ENCODE measurements around the gene MUCL1. TPM values are rescaled to one million over a fixed set of nuclear protein-coding genes. Genes with fewer than 3 reads are reported as not detected.

MUCL1 gene
- total and polyA plus RNA-seq, 2 donors (not counting 3 experiments of a cell fraction or from before 2014, with no cell fraction given), result not detected

GRCh38 chr12:54868690-54869089 lies 14.4 kb downstream of the MUCL1 start:
- Histone ChIP-seq H3K27me3 (ENCODE audit: control insufficient read depth in 2 of 2, insufficient read depth in 2 of 2, low read length in 2 of 2) (no peaks in the 10 kb centered on the region), H3K9me1 (replicated peaks; ENCODE audit: control insufficient read depth, extremely low read depth, insufficient read depth, low read length) (no peaks in the 10 kb centered on the region), H3K4me1 (ENCODE audit: control insufficient read depth, extremely low read depth, insufficient read depth, low read length) (no peaks in the 10 kb centered on the region), H3K36me3 (ENCODE audit: control insufficient read depth in 2 of 2, extremely low read depth in 1 of 2, insufficient read depth in 2 of 2, low read length in 2 of 2) (no peaks in the 10 kb centered on the region), H3K9me3 (replicated peaks; ENCODE audit: control insufficient read depth, insufficient read depth, low read length) (no peaks in the 10 kb centered on the region), H3K79me2 (ENCODE audit: control insufficient read depth, insufficient read depth, low read length) (no peaks in the 10 kb centered on the region), H4K20me1 (replicated peaks; ENCODE audit: control insufficient read depth, extremely low read depth, insufficient read depth, low read length) (no peaks in the 10 kb centered on the region), H3K27ac (ENCODE audit: insufficient read depth, low read depth, low read length) (no peak overlapping the region), H2AFZ (ENCODE audit: low read depth, low read length) (no peak overlapping the region), H3K4me3 (replicated peaks in 1 of 3; ENCODE audit: insufficient read depth in 1 of 3, low read depth in 1 of 3, low read length in 3 of 3) (no peak overlapping the region), H3K9ac (replicated peaks; ENCODE audit: extremely low read depth, insufficient read depth, low read length) (no peak overlapping the region), H3K4me2 (ENCODE audit: insufficient read depth, low read length) (no peak overlapping the region)
- no peak for DNase-seq (ENCODE audit: low read depth, low spot score)
- CTCF ChIA-PET, result no interaction called here
- TF ChIP-seq GATA2 (IDR thresholded peaks at IDR 0.05; ENCODE audit: insufficient read depth, insufficient read length, low read depth, low read length) (no peak), POLR2AphosphoS5 (IDR thresholded peaks at IDR 0.05; ENCODE audit: insufficient read depth, low read depth, low read length) (no peak), CTCF (IDR thresholded peaks at IDR 0.05; ENCODE audit: extremely low read depth in 1 of 2, insufficient read depth in 1 of 2, low read depth in 1 of 2, low read length in 2 of 2) (no peak), JUN (IDR thresholded peaks at IDR 0.05; ENCODE audit: borderline replicate concordance, insufficient read depth, insufficient read length, low read depth) (no peak), FOS (IDR thresholded peaks at IDR 0.05; ENCODE audit: borderline replicate concordance, insufficient read depth, low read length) (no peak), EZH2 (IDR thresholded peaks at IDR 0.05; ENCODE audit: borderline replicate concordance, low read depth, low read length, severe bottlenecking) (no peak)
- dilution Hi-C loops (cut with MboI; ENCODE audit: extremely low pct_ligation_motif_present, low sequenced_read_pairs), result no loop called here
- no peak for FAIRE-seq
- POLR2A ChIA-PET, result no interaction called here
- BruUV-seq (replicated peaks), result no TSS peak
- intact Hi-C loops (cut with micrococcal nuclease), result no loop called here

- dilution Hi-C loops (cut with MboI; ENCODE audit: extremely low pct_ligation_motif_present, low sequenced_read_pairs), result no loop called here
Measured at GRCh38 chr12:54870048-54870447, 15.7 kb downstream of the MUCL1 start.

More at GRCh38 chr12:54870048-54870447, 15.7 kb downstream of the MUCL1 start:
- ChIA-PET POLR2A (no interaction called here), CTCF (no interaction called here)
- no peak overlapping the region for H3K9ac ChIP-seq (replicated peaks; ENCODE audit: extremely low read depth, insufficient read depth, low read length)
- H3K9me3 ChIP-seq (replicated peaks; ENCODE audit: control insufficient read depth, insufficient read depth, low read length), result no peaks in the 10 kb centered on the region
- H3K27ac ChIP-seq (ENCODE audit: insufficient read depth, low read depth, low read length), result no peak overlapping the region
- H2AFZ ChIP-seq (ENCODE audit: low read depth, low read length), result no peak overlapping the region
- H3K36me3 ChIP-seq (ENCODE audit: control insufficient read depth in 2 of 2, extremely low read depth in 1 of 2, insufficient read depth in 2 of 2, low read length in 2 of 2), result no peaks in the 10 kb centered on the region
- no peaks in the 10 kb centered on the region for H3K79me2 ChIP-seq (ENCODE audit: control insufficient read depth, insufficient read depth, low read length)
- no peaks in the 10 kb centered on the region for H3K4me1 ChIP-seq (ENCODE audit: control insufficient read depth, extremely low read depth, insufficient read depth, low read length)
- H3K27me3 ChIP-seq (ENCODE audit: control insufficient read depth in 2 of 2, insufficient read depth in 2 of 2, low read length in 2 of 2), result no peaks in the 10 kb centered on the region
- no peak overlapping the region for H3K4me3 ChIP-seq (replicated peaks in 1 of 3; ENCODE audit: insufficient read depth in 1 of 3, low read depth in 1 of 3, low read length in 3 of 3)
- no peaks in the 10 kb centered on the region for H4K20me1 ChIP-seq (replicated peaks; ENCODE audit: control insufficient read depth, extremely low read depth, insufficient read depth, low read length)
- no peak overlapping the region for H3K4me2 ChIP-seq (ENCODE audit: insufficient read depth, low read length)
- H3K9me1 ChIP-seq (replicated peaks; ENCODE audit: control insufficient read depth, extremely low read depth, insufficient read depth, low read length), result no peaks in the 10 kb centered on the region
- DNase-seq (ENCODE audit: low read depth, low spot score) (no peak), FAIRE-seq (no peak)
- TF ChIP-seq GATA2 (IDR thresholded peaks at IDR 0.05; ENCODE audit: insufficient read depth, insufficient read length, low read depth, low read length), result no peak
- no peak for TF ChIP-seq POLR2A (IDR thresholded peaks at IDR 0.05; ENCODE audit: low read depth, low read length)
- no peak for TF ChIP-seq MYC (IDR thresholded peaks at IDR 0.05; ENCODE audit: low read depth, low read length)
- no peak for TF ChIP-seq POLR2AphosphoS5 (IDR thresholded peaks at IDR 0.05; ENCODE audit: insufficient read depth, low read depth, low read length)
- no peak for TF ChIP-seq FOS (IDR thresholded peaks at IDR 0.05; ENCODE audit: borderline replicate concordance, insufficient read depth, low read length)
- TF ChIP-seq JUN (IDR thresholded peaks at IDR 0.05; ENCODE audit: borderline replicate concordance, insufficient read depth, insufficient read length, low read depth), result no peak
- TF ChIP-seq EZH2 (IDR thresholded peaks at IDR 0.05; ENCODE audit: borderline replicate concordance, low read depth, low read length, severe bottlenecking), result no peak
- intact Hi-C loops (cut with micrococcal nuclease), result no loop called here
- BruUV-seq (replicated peaks), result no TSS peak
